ENCODE data around the gene AIDA.

DNA sequence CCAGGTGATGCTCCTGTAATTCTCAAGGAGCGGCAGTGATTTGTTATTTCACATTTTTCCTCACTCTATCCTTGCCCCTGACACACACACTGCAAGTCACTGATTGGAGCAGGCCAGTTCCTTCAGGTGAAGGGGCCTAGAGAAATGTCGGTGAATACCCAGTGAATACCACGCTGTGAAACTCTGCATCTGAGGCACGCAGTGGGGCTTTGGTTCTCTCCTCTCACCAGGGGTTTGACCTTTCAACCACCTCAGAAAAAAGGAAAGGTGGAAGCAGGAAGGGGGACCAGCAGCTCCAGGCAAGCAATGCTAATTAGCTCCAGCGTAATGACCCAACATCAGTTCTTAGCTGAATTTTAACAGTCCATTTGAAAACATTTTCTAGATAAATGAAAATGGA lies 24.2 kb upstream of the AIDA start:
- TF ChIP-seq, protein P1, sequence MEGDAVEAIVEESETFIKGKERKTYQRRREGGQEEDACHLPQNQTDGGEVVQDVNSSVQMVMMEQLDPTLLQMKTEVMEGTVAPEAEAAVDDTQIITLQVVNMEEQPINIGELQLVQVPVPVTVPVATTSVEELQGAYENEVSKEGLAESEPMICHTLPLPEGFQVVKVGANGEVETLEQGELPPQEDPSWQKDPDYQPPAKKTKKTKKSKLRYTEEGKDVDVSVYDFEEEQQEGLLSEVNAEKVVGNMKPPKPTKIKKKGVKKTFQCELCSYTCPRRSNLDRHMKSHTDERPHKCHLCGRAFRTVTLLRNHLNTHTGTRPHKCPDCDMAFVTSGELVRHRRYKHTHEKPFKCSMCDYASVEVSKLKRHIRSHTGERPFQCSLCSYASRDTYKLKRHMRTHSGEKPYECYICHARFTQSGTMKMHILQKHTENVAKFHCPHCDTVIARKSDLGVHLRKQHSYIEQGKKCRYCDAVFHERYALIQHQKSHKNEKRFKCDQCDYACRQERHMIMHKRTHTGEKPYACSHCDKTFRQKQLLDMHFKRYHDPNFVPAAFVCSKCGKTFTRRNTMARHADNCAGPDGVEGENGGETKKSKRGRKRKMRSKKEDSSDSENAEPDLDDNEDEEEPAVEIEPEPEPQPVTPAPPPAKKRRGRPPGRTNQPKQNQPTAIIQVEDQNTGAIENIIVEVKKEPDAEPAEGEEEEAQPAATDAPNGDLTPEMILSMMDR (IDR thresholded peaks at IDR 0.05) = no peak
- no peak for TF ChIP-seq POLR2A (IDR thresholded peaks at IDR 0.05)

Data from heart left ventricle (tissue), 13 donors.